Adrenal gland (tissue), 12 donors: ENCODE results near the gene PGRMC2. TPM values are rescaled to one million over a fixed set of nuclear protein-coding genes. Genes with fewer than 3 reads are reported as not detected.

Experiments
- DNase-seq, 7 donors: peaks; one replicate each; pipeline ENCODE4 v3.0.0-alpha.2; 2019 to 2020
- H3K27ac ChIP-seq, 5 donors: fragments of 200-600 bp; sonication (generic) in 4 of 5; 1 replicate in 3 of 5; 2 replicates in 2 of 5; pipeline versions ENCODE4 v1.5.1 to v1.8.0; 2016 to 2020; ENCODE audit warnings: mild to moderate bottlenecking in 1 of 5
- H3K27me3 ChIP-seq: fragments of 200-600 bp; 2 replicates; pipeline ENCODE4 v1.8.0; 2021
- H3K36me3 ChIP-seq, 2 donors: fragments of 200-600 bp; replicated peaks in 1 of 2; 1 replicate in 1 of 2; 2 replicates in 1 of 2; pipeline versions ENCODE4 v1.5.1 to v1.8.0; 2018 to 2022
- H3K4me1 ChIP-seq, 2 donors: fragments of 200-600 bp; replicated peaks in 1 of 2; 1 replicate in 1 of 2; 2 replicates in 1 of 2; pipeline versions ENCODE4 v1.5.1 to v1.8.0; 2018 to 2021
- H3K4me3 ChIP-seq, 4 donors: fragments of 200-600 bp; sonication (generic) in 3 of 4; one replicate each; pipeline ENCODE4 v1.5.1; 2016 to 2018
- H3K9me3 ChIP-seq, 3 donors: fragments of 200-600 bp; sonication (generic) in 1 of 3; replicated peaks in 1 of 3; 1 replicate in 2 of 3; 2 replicates in 1 of 3; pipeline versions ENCODE4 v1.5.1 to v1.8.0; 2016 to 2021
- CTCF ChIP-seq, 6 experiments: fragments of 450-650 bp in 4 of 6; fragments of 200-600 bp in 2 of 6; sonication (generic) in 1 of 6; IDR thresholded peaks; 1 replicate in 5 of 6; 2 replicates in 1 of 6; pipeline versions ENCODE4 v1.5.1 to v1.8.0; 2016 to 2021; ENCODE audit warnings: antibody characterized with exemption in 6 of 6, mild to moderate bottlenecking in 2 of 6, moderate library complexity in 1 of 6
- POLR2A ChIP-seq, 2 donors: fragments of 450-650 bp; IDR thresholded peaks; one replicate each; pipeline ENCODE4 v1.6.1; 2017; ENCODE audit warnings: antibody characterized with exemption in 2 of 2, mild to moderate bottlenecking in 2 of 2, moderate library complexity in 1 of 2
- WGBS, 4 donors: extraction: QIAGEN DNeasy Blood & Tissue Kit in 2 of 4; methylation state at CpG; one replicate each; pipeline versions ENCODE4 v1.1.5 to v1.1.7; 2013 to 2017; 5-methylcytosine and 5-hydroxymethylcytosine counted together
- intact Hi-C, 2 donors: fragments of 100-400 bp; cut with DNase I; formaldehyde crosslinking; loops; one replicate each; pipeline versions ENCODE4 v1.14.1 to v1.15.0; 2022 to 2023
- polyA plus RNA-seq, 3 donors: library from polyadenylated mRNA; stranded (reverse); fragments of 200-250 nt in 2 of 3; fragments of 350-450 nt in 1 of 3; fragmentation: Illumina TruSeq in 1 of 3; extraction: RNeasy Lipid Tissue Mini Kit (QIAGEN cat#74804) in 1 of 3; gene quantifications; one replicate each; pipeline ENCODE4 v1.2.3, GENCODE V29; 2013 to 2014
- total RNA-seq, 9 donors: library from RNA; depleted of rRNA in 4 of 9; stranded (reverse); fragments of >200 nt in 4 of 9; fragments of 120-200 nt in 1 of 9; fragmentation: NEBNext Ultra II Directional in 1 of 9; extraction: Animal tissue kit (Norgen Biotek cat#: 25700) in 1 of 9; gene quantifications; one replicate each; pipeline versions ENCODE4 v1.1.0 to v1.2.4, GENCODE V29; 2013 to 2023
- donor health status: healthy with polysubstance abuse.
- donor health status: Bipolar disorder and iron deficiency.
- donor health status: DM: yes; HTN: yes; CAD: no.
- donor health status: DM: no; HTN: no; CAD: no.
- donor health status: DM: no; HTN: no; CAD: no.
- donor health status: DM: yes; HTN: yes; CAD: no.

The PGRMC2 gene
- total and polyA plus RNA-seq, 12 donors: 22.9 to 152 (median 43.8) TPM

- no peak overlapping the region for H3K27ac ChIP-seq
- H3K4me3 ChIP-seq: no peak overlapping the region
- H3K36me3 ChIP-seq: no peaks in the 10 kb centered on the region
- intact Hi-C loops: no loop called here
- TF ChIP-seq POLR2A (IDR thresholded peaks at IDR 0.05): no peak
- TF ChIP-seq CTCF (IDR thresholded peaks at IDR 0.05): no peak
- no peak for DNase-seq
- 73 to 79% (median 74%) methylated on average over 2 of the region's 2 CpGs for WGBS, 4 donors
- H3K4me1 ChIP-seq: peaks cover 8 to 19% of the 10 kb centered on the region in 2 donors
- no peaks in the 10 kb centered on the region for H3K27me3 ChIP-seq
- H3K9me3 ChIP-seq: no peaks in the 10 kb centered on the region
Observed at GRCh38 chr4:128279624-128280225, 7.9 kb downstream of the PGRMC2 start.

GRCh38 chr4:128277856-128278255, 9.8 kb downstream of the PGRMC2 start:
- 95 to 98% (median 97%) methylated on average over 3 of the region's 3 CpGs for WGBS, 4 donors
- H3K4me1 ChIP-seq: peaks cover 0 to 11% of the 10 kb centered on the region in 2 donors
- no peaks in the 10 kb centered on the region for H3K36me3 ChIP-seq
- TF ChIP-seq POLR2A (IDR thresholded peaks at IDR 0.05): no peak
- TF ChIP-seq CTCF (IDR thresholded peaks at IDR 0.05): no peak
- no peaks in the 10 kb centered on the region for H3K9me3 ChIP-seq
- H3K4me3 ChIP-seq: no peak overlapping the region
- H3K27me3 ChIP-seq: no peaks in the 10 kb centered on the region
- intact Hi-C loops: no loop called here
- no peak for DNase-seq
- H3K27ac ChIP-seq: no peak overlapping the region

DNA sequence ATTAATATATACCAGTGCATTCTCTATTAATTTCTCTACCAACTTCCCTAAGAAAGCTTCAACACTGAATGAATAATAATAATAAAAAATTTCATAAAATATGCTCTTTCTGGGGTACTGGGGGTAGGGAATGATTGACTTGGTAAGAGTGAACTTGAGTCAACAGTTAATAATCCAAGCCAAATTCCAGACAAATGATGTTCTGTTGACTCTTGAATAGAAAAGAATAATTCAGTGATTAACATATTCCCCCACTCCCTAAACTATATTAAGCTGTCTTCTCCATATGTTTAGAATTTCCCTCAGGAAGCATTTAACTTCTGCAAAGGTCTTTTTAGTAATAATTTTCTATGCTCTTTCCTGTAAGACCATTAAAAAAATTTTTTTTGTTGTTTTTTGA, 12.3 kb downstream of the PGRMC2 start:
- peaks cover 0 to 10% of the 10 kb centered on the region in 2 donors for H3K36me3 ChIP-seq
- no peak for DNase-seq
- no peak for TF ChIP-seq POLR2A (IDR thresholded peaks at IDR 0.05)
- no peak for TF ChIP-seq CTCF (IDR thresholded peaks at IDR 0.05)
- no peaks in the 10 kb centered on the region for H3K27me3 ChIP-seq
- H3K4me3 ChIP-seq: no peak overlapping the region
- H3K27ac ChIP-seq: no peak overlapping the region
- intact Hi-C loops: no loop called here
- peaks cover 0 to 5% of the 10 kb centered on the region in 2 donors for H3K4me1 ChIP-seq
- no peaks in the 10 kb centered on the region for H3K9me3 ChIP-seq

DNA sequence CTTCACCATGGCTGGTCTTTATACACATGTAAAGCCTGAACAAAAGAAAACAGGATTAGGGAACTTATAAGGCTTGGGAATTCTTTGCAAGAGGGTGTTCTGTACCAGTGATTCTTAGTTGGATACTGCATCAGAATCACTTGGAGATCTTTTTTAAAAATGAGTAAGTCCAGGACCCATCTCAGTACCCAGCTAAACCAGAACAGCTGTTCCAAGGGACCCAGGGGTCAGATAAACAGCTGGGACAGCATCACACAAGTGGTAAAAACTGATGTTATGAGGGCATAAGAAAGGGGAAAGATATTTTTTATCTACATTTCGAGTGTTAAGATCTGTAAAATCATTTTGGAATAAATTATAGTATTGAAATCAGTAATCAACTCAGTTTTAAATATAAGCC, 16.1 kb downstream of the PGRMC2 start:
- WGBS, 4 donors: 80 to 95% (median 94%) methylated on average over 1 of the region's 1 CpG
- TF ChIP-seq POLR2A (IDR thresholded peaks at IDR 0.05) (no peak), CTCF (IDR thresholded peaks at IDR 0.05) (no peak)

More for the DNA sequence above, 16.1 kb downstream of the PGRMC2 start:
- no peak overlapping the region for H3K27ac ChIP-seq
- H3K9me3 ChIP-seq: no peaks in the 10 kb centered on the region
- H3K4me3 ChIP-seq: no peak overlapping the region
- no peak for DNase-seq
- no peaks in the 10 kb centered on the region for H3K4me1 ChIP-seq
- peaks cover 0 to 12% of the 10 kb centered on the region in 2 donors for H3K36me3 ChIP-seq
- H3K27me3 ChIP-seq: no peaks in the 10 kb centered on the region
- intact Hi-C loops: no loop called here
